SW480 (cell line): ENCODE data around the gene NOL3.

Experiments
- DNase-seq: peaks from one replicate; pipeline ENCODE4 v3.0.0-alpha.2; 2016; ENCODE audit warnings: low spot score

Gene NOL3

GRCh38 chr16:67206838-67207248, 36.5 kb downstream of the NOL3 start:
- DNase-seq, result no peak

- DNase-seq, result no peak
Measured at GRCh38 chr16:67207249-67208091, 37.1 kb downstream of the NOL3 start.

- no peak for DNase-seq
Measured at GRCh38 chr16:67208154-67208896, 38.0 kb downstream of the NOL3 start.

- no peak for DNase-seq
Measured at GRCh38 chr16:67209565-67209964, 39.2 kb downstream of the NOL3 start.

GRCh38 chr16:67210069-67210937, 40.0 kb downstream of the NOL3 start:
- no peak for DNase-seq

GRCh38 chr16:67211674-67212073, 41.3 kb downstream of the NOL3 start:
- no peak for DNase-seq

- DNase-seq, result peak; percentile 55
Measured at GRCh38 chr16:67212766-67213165, 42.4 kb downstream of the NOL3 start.

- no peak for DNase-seq
Measured at GRCh38 chr16:67213197-67214019, 43.1 kb downstream of the NOL3 start.

- no peak for DNase-seq
Measured at GRCh38 chr16:67215706-67216105, 45.4 kb downstream of the NOL3 start.

GRCh38 chr16:67216612-67217490, 46.5 kb downstream of the NOL3 start:
- no peak for DNase-seq

- DNase-seq, result no peak
Measured at GRCh38 chr16:67223992-67224391, 53.7 kb downstream of the NOL3 start.
